ENCODE results near the gene CMIP.

Gene CMIP

GRCh38 chr16:81445143-81445961 lies 744 bp downstream of the CMIP start:
- H3K4me3 ChIP-seq (ENCODE audit: low read length), result peak overlapping the region; percentile 88
- H3K27me3 ChIP-seq (ENCODE audit: control insufficient read depth, insufficient read depth, low read length), result no peaks in the 10 kb centered on the region
- no peaks in the 10 kb centered on the region for H3K36me3 ChIP-seq (ENCODE audit: control insufficient read depth, insufficient read depth, low read length)
- peak overlapping the region; percentile 51 for H3K27ac ChIP-seq (ENCODE audit: low read depth, low read length)
- peak overlapping the region; percentile 70 for H3K9ac ChIP-seq (ENCODE audit: low read length)
- peaks cover 11% of the 10 kb centered on the region for H3K4me1 ChIP-seq (ENCODE audit: control insufficient read depth, insufficient read depth, low read length)

DNA sequence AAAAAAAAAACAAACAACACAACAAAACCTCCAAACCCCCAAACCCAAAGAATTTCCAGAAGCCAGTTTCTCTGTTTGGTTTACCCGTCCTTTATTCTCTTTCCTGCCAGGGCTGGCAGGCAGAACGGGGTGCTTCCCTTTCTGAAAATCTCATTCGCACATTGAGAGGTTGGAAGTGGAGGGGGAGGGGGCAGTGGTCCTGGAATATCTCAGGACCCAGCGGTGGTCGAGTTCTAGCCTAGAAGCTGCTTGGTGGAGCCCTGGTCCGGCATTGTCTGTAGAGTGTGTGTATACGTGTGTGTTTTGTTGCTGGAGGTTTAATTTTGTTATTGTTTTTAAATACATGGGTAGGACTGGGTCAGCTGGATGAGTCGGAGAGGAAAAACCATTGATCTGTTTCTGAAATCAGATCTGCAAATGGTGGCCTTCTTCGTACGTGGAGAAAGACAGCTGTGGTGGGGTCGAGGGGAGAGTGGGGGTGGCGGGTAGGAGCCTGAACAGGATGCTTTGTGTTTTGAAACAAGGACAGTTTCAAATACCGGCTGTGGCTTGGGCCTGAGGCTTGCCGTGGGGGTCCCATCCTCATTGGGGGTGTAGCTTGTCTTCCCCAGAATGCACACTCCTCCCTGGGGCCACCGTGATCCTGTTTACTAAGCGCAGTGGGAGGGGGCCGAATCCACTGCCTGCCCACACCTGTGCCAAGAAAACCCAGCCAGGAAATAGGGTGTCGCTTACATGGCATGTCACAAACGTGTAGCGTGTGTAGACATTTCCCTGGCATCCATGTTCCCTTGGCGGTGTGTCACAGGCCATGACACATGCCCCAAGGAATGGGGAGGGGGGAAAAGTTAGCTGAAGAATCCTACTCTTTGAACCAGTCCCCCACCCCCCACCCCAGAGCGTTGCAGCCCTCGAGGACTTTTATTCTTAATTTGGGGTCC lies 1.6 kb downstream of the CMIP start:
- Histone ChIP-seq H3K4me1 (ENCODE audit: control insufficient read depth, insufficient read depth, low read length) (peaks cover 11% of the 10 kb centered on the region), H3K9ac (ENCODE audit: low read length) (peak overlapping the region; percentile 25), H3K36me3 (ENCODE audit: control insufficient read depth, insufficient read depth, low read length) (no peaks in the 10 kb centered on the region), H3K27me3 (ENCODE audit: control insufficient read depth, insufficient read depth, low read length) (no peaks in the 10 kb centered on the region), H3K27ac (ENCODE audit: low read depth, low read length) (peak overlapping the region; percentile 60), H3K4me3 (ENCODE audit: low read length) (peak overlapping the region; percentile 88)

GRCh38 chr16:81446907-81447268 lies 2.3 kb downstream of the CMIP start:
- peak overlapping the region; percentile 74 for H3K9ac ChIP-seq (ENCODE audit: low read length)
- peak overlapping the region; percentile 60 for H3K27ac ChIP-seq (ENCODE audit: low read depth, low read length)
- no peaks in the 10 kb centered on the region for H3K36me3 ChIP-seq (ENCODE audit: control insufficient read depth, insufficient read depth, low read length)
- peaks cover 11% of the 10 kb centered on the region for H3K4me1 ChIP-seq (ENCODE audit: control insufficient read depth, insufficient read depth, low read length)
- H3K27me3 ChIP-seq (ENCODE audit: control insufficient read depth, insufficient read depth, low read length), result no peaks in the 10 kb centered on the region
- peak overlapping the region; percentile 88 for H3K4me3 ChIP-seq (ENCODE audit: low read length)

GRCh38 chr16:81447383-81448101 lies 2.9 kb downstream of the CMIP start:
- Histone ChIP-seq H3K27me3 (ENCODE audit: control insufficient read depth, insufficient read depth, low read length) (no peaks in the 10 kb centered on the region), H3K27ac (ENCODE audit: low read depth, low read length) (peak overlapping the region; percentile 60), H3K4me3 (ENCODE audit: low read length) (peak overlapping the region; percentile 88), H3K9ac (ENCODE audit: low read length) (peak overlapping the region; percentile 74), H3K36me3 (ENCODE audit: control insufficient read depth, insufficient read depth, low read length) (no peaks in the 10 kb centered on the region), H3K4me1 (ENCODE audit: control insufficient read depth, insufficient read depth, low read length) (peaks cover 11% of the 10 kb centered on the region)

- H3K4me3 ChIP-seq (ENCODE audit: low read length), result peak overlapping the region; percentile 88
- H3K27ac ChIP-seq (ENCODE audit: low read depth, low read length), result peak overlapping the region; percentile 60
- peak overlapping the region; percentile 74 for H3K9ac ChIP-seq (ENCODE audit: low read length)
- no peaks in the 10 kb centered on the region for H3K27me3 ChIP-seq (ENCODE audit: control insufficient read depth, insufficient read depth, low read length)
- no peaks in the 10 kb centered on the region for H3K36me3 ChIP-seq (ENCODE audit: control insufficient read depth, insufficient read depth, low read length)
- H3K4me1 ChIP-seq (ENCODE audit: control insufficient read depth, insufficient read depth, low read length), result peaks cover 11% of the 10 kb centered on the region
Observed at GRCh38 chr16:81448154-81449131, 3.8 kb downstream of the CMIP start.

DNA sequence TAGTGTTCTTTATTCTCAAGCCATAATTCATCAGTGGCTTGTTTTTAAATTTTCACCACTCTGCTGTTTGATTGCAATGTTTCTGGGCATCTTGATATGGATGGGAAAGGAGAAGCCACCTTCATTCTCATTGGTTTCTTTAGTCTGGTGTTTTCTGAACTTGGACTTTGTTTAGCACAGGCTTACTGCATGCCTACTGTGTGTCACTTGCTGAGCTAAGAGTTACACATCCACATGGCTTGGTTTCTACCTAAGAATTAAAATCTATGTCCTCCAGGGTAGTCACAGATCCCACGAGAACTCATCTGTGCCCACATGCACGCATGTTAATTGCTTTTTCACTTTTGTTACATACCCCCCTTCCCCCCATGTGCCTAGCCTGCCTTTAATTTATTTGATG lies 4.6 kb downstream of the CMIP start:
- H3K4me3 ChIP-seq (ENCODE audit: low read length), result no peak overlapping the region
- no peak overlapping the region for H3K9ac ChIP-seq (ENCODE audit: low read length)
- H3K4me1 ChIP-seq (ENCODE audit: control insufficient read depth, insufficient read depth, low read length), result peaks cover 11% of the 10 kb centered on the region
- no peaks in the 10 kb centered on the region for H3K36me3 ChIP-seq (ENCODE audit: control insufficient read depth, insufficient read depth, low read length)
- H3K27ac ChIP-seq (ENCODE audit: low read depth, low read length), result no peak overlapping the region
- no peaks in the 10 kb centered on the region for H3K27me3 ChIP-seq (ENCODE audit: control insufficient read depth, insufficient read depth, low read length)

DNA sequence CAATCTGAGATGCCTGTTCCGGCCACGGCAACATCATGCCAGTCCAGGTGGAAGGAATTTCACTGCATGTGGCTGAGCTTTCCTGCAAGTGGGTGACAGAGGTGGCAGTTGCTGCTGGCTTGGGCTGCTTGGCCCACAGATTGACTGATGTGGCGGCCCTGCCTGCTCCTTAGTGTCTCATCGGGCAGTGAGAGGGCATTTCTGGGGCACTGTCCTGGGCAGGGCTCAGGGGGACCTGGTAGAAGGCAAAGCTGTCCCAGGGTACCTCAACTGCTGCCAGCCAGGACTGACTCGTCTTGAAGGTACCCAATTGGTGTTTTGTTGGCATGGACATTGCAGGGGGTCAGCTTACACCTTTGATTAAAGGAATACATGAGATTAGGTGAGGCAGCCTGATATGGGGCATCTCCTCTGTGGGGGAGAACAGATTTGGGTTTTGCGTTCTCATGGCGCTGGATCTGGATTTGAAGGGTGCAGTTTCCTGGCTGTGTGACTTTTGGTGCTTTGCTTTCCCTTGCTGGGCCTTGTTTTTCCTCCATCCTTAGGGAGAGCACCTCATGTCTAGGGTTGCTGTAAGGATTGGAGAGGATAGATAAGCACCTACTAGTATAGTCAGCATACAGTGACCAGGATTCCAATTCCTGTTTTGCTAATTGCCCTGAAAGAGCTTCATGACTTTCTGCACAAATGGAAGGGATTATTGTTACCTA lies 5.4 kb downstream of the CMIP start:
- Histone ChIP-seq H3K4me3 (ENCODE audit: low read length) (no peak overlapping the region), H3K9ac (ENCODE audit: low read length) (no peak overlapping the region), H3K36me3 (ENCODE audit: control insufficient read depth, insufficient read depth, low read length) (no peaks in the 10 kb centered on the region), H3K27ac (ENCODE audit: low read depth, low read length) (no peak overlapping the region), H3K27me3 (ENCODE audit: control insufficient read depth, insufficient read depth, low read length) (no peaks in the 10 kb centered on the region), H3K4me1 (ENCODE audit: control insufficient read depth, insufficient read depth, low read length) (peaks cover 11% of the 10 kb centered on the region)

- Histone ChIP-seq H3K27ac (ENCODE audit: low read depth, low read length) (no peak overlapping the region), H3K9ac (ENCODE audit: low read length) (no peak overlapping the region)
Observed at GRCh38 chr16:81450783-81451491, 6.3 kb downstream of the CMIP start.

GRCh38 chr16:81451753-81452680 lies 7.4 kb downstream of the CMIP start:
- H3K27ac ChIP-seq (ENCODE audit: low read depth, low read length), result no peak overlapping the region
- no peaks in the 10 kb centered on the region for H3K36me3 ChIP-seq (ENCODE audit: control insufficient read depth, insufficient read depth, low read length)
- H3K9ac ChIP-seq (ENCODE audit: low read length), result no peak overlapping the region

More at GRCh38 chr16:81450783-81451491, 6.3 kb downstream of the CMIP start:
- Histone ChIP-seq H3K36me3 (ENCODE audit: control insufficient read depth, insufficient read depth, low read length) (no peaks in the 10 kb centered on the region), H3K27me3 (ENCODE audit: control insufficient read depth, insufficient read depth, low read length) (no peaks in the 10 kb centered on the region), H3K4me1 (ENCODE audit: control insufficient read depth, insufficient read depth, low read length) (peaks cover 11% of the 10 kb centered on the region), H3K4me3 (ENCODE audit: low read length) (no peak overlapping the region)

More at GRCh38 chr16:81451753-81452680, 7.4 kb downstream of the CMIP start:
- H3K4me1 ChIP-seq (ENCODE audit: control insufficient read depth, insufficient read depth, low read length), result peaks cover 5% of the 10 kb centered on the region
- H3K4me3 ChIP-seq (ENCODE audit: low read length), result no peak overlapping the region
- H3K27me3 ChIP-seq (ENCODE audit: control insufficient read depth, insufficient read depth, low read length), result no peaks in the 10 kb centered on the region

All from rectal smooth muscle tissue (tissue), 1 donor.